DOHH2 (cell line): ENCODE measurements around the gene FMNL2.

ENCODE experiments used
- EZH2phosphoT487 ChIP-seq: fragments of 200-600 bp; sonication (generic); IDR thresholded peaks from 2 replicates; pipeline ENCODE4 v1.6.1; 2017; ENCODE audit warnings: borderline replicate concordance, mild to moderate bottlenecking, antibody characterized with exemption, low read length, moderate library complexity, mixed read lengths
- TF ChIP-seq, protein P1 (sequence below): fragments of 200-600 bp; sonication (generic); IDR thresholded peaks from one replicate; pipeline ENCODE4 v1.5.1; 2014; ENCODE audit warnings: antibody characterized with exemption, mild to moderate bottlenecking, low read depth, low read length; ENCODE audit not compliant: poor library complexity, severe bottlenecking

GRCh38 chr2:152395103-152395502 is 60.1 kb downstream of the FMNL2 start:
- TF ChIP-seq, protein P1, sequence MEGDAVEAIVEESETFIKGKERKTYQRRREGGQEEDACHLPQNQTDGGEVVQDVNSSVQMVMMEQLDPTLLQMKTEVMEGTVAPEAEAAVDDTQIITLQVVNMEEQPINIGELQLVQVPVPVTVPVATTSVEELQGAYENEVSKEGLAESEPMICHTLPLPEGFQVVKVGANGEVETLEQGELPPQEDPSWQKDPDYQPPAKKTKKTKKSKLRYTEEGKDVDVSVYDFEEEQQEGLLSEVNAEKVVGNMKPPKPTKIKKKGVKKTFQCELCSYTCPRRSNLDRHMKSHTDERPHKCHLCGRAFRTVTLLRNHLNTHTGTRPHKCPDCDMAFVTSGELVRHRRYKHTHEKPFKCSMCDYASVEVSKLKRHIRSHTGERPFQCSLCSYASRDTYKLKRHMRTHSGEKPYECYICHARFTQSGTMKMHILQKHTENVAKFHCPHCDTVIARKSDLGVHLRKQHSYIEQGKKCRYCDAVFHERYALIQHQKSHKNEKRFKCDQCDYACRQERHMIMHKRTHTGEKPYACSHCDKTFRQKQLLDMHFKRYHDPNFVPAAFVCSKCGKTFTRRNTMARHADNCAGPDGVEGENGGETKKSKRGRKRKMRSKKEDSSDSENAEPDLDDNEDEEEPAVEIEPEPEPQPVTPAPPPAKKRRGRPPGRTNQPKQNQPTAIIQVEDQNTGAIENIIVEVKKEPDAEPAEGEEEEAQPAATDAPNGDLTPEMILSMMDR = no peak
- TF ChIP-seq EZH2phosphoT487 = no peak
